GM12874 (cell line): ENCODE data around the gene CDH4.

Source experiments
- TF ChIP-seq, protein P1 (sequence below): IDR thresholded peaks from 2 replicates; pipeline ENCODE4 v1.5.1; 2011; ENCODE audit warnings: low read depth, mild to moderate bottlenecking, control low read depth, low read length, moderate library complexity; ENCODE audit not compliant: insufficient read depth

Gene CDH4

DNA sequence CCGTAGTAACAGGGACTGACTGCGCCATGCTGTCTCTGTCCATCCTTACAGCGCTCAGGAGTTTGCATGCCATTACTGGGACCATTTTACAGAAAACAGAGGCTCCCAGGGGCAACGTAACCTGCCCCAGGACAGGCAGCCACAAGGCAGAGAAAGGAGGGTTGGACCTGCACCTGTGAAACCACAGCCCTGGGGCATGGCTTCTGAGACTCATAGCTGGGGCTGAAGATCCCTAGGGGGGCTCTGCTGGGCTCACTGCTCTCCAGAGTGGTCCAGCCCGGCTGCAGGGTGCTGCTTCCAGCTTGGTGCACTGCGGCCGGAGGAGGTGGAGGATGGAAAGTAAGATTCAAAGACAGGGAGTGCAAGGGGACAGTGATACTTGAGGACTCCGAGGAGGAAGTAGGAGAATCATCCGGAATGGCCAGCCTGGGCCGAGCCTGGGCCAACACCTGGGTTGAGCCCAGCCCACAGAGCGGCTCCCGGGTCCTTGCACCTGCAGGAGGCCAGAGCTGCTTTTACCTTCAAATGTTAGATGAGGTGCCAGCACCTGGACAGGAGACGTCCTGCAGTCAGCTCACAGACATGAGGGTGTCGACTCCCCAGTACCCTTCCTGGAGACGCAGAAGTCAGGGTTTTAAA, 183.2 kb downstream of the CDH4 start:
- TF ChIP-seq, protein P1, sequence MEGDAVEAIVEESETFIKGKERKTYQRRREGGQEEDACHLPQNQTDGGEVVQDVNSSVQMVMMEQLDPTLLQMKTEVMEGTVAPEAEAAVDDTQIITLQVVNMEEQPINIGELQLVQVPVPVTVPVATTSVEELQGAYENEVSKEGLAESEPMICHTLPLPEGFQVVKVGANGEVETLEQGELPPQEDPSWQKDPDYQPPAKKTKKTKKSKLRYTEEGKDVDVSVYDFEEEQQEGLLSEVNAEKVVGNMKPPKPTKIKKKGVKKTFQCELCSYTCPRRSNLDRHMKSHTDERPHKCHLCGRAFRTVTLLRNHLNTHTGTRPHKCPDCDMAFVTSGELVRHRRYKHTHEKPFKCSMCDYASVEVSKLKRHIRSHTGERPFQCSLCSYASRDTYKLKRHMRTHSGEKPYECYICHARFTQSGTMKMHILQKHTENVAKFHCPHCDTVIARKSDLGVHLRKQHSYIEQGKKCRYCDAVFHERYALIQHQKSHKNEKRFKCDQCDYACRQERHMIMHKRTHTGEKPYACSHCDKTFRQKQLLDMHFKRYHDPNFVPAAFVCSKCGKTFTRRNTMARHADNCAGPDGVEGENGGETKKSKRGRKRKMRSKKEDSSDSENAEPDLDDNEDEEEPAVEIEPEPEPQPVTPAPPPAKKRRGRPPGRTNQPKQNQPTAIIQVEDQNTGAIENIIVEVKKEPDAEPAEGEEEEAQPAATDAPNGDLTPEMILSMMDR = no peak

DNA sequence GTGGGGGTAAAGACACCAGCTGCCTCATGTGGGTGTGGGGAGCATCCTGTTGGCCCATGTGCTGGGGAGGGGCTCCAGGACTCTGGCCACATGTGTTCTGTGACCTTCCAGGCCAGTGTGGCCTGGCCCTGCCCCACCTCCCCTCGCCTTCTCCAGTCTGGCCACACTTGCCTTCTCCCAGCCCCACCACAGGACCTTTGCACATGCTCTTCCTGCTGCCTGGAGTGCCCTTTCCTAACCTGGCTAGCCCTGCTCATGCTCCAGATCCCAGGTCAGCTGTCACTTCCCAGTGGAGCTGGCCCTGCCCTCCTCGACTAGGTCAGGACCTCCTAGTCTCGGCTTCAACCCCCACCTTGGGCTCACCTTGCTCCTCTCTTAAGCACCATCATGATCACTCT, 183.8 kb downstream of the CDH4 start:
- TF ChIP-seq, protein P1 = no peak

- TF ChIP-seq, protein P1 = no peak
Measured at GRCh38 chr20:61436283-61436666, 184.2 kb downstream of the CDH4 start.

GRCh38 chr20:61436667-61437279, 184.7 kb downstream of the CDH4 start:
- TF ChIP-seq, protein P1 = no peak

DNA sequence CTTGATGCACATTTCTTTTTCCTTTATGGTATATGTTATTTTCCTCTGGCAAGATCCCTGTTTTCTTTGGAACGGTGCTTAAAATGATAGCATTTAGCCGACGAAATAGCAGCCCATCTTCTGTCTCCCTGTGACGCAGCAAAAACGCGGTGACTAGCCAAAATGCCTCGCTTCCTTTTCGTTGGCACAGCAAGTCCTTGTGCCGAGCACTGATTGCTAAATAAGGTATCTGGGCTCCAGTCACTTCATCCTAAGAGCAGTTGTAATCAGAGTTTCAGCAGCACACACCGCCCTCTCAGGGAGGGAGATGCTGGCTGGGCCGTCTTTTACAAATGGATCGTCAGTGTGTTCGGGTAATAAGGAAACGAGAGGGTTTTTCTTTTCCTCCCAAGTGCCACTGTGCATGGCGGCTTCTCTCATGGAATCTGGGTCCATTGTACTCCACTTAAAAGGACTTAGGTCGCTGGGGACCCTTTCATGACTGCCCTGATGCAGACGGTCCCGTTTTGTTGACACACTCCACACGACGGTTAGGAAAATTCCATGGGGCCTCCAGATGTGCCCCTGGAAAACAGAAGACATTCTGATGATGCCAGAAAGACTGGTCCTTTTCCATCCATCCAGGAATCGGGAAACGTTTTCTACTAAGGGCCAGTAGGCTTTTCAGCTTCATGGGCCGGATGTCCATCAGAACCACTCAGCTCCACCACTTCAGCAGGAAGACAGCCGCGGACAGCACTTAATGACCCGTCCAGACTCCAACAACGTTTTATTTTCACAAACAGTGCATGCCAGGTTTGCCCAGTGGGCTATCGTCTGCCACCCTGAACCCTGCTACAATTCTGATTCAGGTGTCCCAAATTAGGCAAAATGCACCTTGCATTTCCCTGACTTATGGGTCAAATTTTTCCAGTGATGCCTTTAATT, 185.5 kb downstream of the CDH4 start:
- TF ChIP-seq, protein P1 = no peak

DNA sequence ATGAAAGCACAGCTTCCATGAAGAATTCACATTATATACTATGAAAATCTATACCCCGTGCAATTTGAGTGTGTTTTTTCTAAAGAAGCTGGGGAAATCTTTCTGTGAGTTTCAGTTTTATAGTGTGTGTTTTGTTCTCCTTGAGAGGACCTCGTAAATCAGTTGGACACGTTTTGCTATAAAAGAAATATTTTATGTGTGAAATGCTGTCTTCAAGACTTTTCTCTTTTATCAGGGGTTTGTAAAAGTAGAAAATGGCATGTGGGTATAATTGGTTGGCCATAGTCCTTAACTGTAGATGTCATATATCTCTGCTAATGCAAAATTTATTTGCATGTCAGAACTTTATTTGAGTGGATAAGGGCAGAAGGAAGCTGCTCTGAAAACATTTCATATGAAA, 186.2 kb downstream of the CDH4 start:
- TF ChIP-seq, protein P1 = no peak

DNA sequence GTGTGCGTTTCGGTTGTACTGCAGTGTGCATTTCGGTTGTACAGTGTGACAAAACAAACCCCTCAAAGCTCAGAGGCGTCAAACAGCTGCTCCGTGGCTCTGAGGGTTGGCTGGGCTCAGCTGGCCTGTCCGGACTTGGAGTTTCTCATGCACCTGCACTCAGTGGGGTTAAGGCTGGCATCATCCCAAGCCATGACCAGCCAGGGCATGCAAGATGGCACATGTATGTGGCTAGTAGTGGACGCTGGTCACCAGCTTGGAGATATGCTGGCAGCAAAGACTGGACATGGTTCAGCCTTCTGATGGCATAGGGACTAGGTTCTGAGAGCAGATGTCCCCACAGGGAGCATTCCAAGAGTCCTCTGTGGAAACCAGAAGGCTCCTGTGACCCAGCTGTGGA, 187.2 kb downstream of the CDH4 start:
- TF ChIP-seq, protein P1 = no peak
